CD14-positive monocyte (primary cell): ENCODE results near the gene CGREF1. TPM values are rescaled to one million over a fixed set of nuclear protein-coding genes. Genes with fewer than 3 reads are reported as not detected.
"Not testable (repeated sequence)": the region's sequence is repeated elsewhere in the genome, so short reads cannot be mapped to it uniquely, and the experiment has no call there.

ENCODE experiments used
- DNase-seq, 3 donors: peaks; one replicate each; pipeline ENCODE4 v3.0.0-alpha.2; 2011 to 2022
- H2AFZ ChIP-seq: 2 replicates; pipeline ENCODE4 v1.6.0; 2012; ENCODE audit warnings: mild to moderate bottlenecking, low read depth, low read length, inconsistent platforms; ENCODE audit not compliant: insufficient read depth, poor library complexity, severe bottlenecking
- H3K27ac ChIP-seq, 2 donors: 1 replicate in 1 of 2; 2 replicates in 1 of 2; pipeline ENCODE4 v1.5.1; 2012 to 2013; ENCODE audit warnings: low read length in 2 of 2, control low read depth in 1 of 2, inconsistent platforms in 1 of 2, low read depth in 1 of 2, mild to moderate bottlenecking in 1 of 2
- H3K27me3 ChIP-seq, 2 donors: one replicate each; pipeline versions ENCODE4 v1.6.0 to v1.6.1; 2011 to 2013; ENCODE audit warnings: low read length in 2 of 2; ENCODE audit not compliant: control insufficient read depth in 2 of 2, insufficient read depth in 2 of 2
- H3K36me3 ChIP-seq, 2 donors: replicated peaks in 1 of 2; 1 replicate in 1 of 2; 2 replicates in 1 of 2; pipeline versions ENCODE4 v1.5.1 to v1.6.1; 2012 to 2013; ENCODE audit warnings: low read length in 2 of 2, control low read depth in 1 of 2, inconsistent platforms in 1 of 2, mild to moderate bottlenecking in 1 of 2; ENCODE audit not compliant: insufficient read depth in 2 of 2, control insufficient read depth in 1 of 2
- H3K4me1 ChIP-seq, 2 donors: 1 replicate in 1 of 2; 2 replicates in 1 of 2; pipeline versions ENCODE4 v1.5.1 to v1.6.1; 2012 to 2013; ENCODE audit warnings: low read length in 2 of 2, control low read depth in 1 of 2, inconsistent platforms in 1 of 2, mild to moderate bottlenecking in 1 of 2, moderate library complexity in 1 of 2; ENCODE audit not compliant: insufficient read depth in 2 of 2, control insufficient read depth in 1 of 2
- H3K4me2 ChIP-seq: replicated peaks from 2 replicates; pipeline ENCODE3; 2012; ENCODE audit warnings: low read length, moderate library complexity, mild to moderate bottlenecking; ENCODE audit not compliant: poor library complexity, severe bottlenecking; ENCODE audit errors: extremely low read depth
- H3K4me3 ChIP-seq, 3 experiments: fragments of 200-600 bp in 1 of 3; sonication (generic) in 1 of 3; replicated peaks in 1 of 3; 1 replicate in 2 of 3; 2 replicates in 1 of 3; pipeline ENCODE4 v1.5.1; 2011 to 2013; ENCODE audit warnings: low read length in 3 of 3, mild to moderate bottlenecking in 3 of 3, control low read depth in 2 of 3, low read depth in 2 of 3, inconsistent platforms in 1 of 3, moderate library complexity in 1 of 3
- H3K79me2 ChIP-seq: 2 replicates; pipeline ENCODE4 v1.6.0; 2012; ENCODE audit warnings: mild to moderate bottlenecking, control low read depth, inconsistent platforms, low read length, moderate library complexity; ENCODE audit not compliant: insufficient read depth
- H3K9ac ChIP-seq: 2 replicates; pipeline ENCODE4 v1.6.0; 2017; ENCODE audit warnings: low read length, mild to moderate bottlenecking; ENCODE audit not compliant: insufficient read depth, poor library complexity, severe bottlenecking
- H3K9me3 ChIP-seq, 2 donors: replicated peaks in 1 of 2; 1 replicate in 1 of 2; 2 replicates in 1 of 2; pipeline versions ENCODE4 v1.5.1 to v1.6.1; 2012 to 2013; ENCODE audit warnings: low read length in 2 of 2, control low read depth in 1 of 2; ENCODE audit not compliant: control insufficient read depth in 1 of 2, insufficient read depth in 1 of 2
- H4K20me1 ChIP-seq: 2 replicates; pipeline ENCODE4 v1.6.0; 2012; ENCODE audit warnings: mild to moderate bottlenecking, low read length, control low read depth, moderate library complexity; ENCODE audit not compliant: insufficient read depth
- H3K27ac Mint-ChIP-seq, 7 donors: one replicate each; pipeline ENCODE4 v1.8.0; 2020; ENCODE audit warnings: mild to moderate bottlenecking in 7 of 7, mixed read lengths in 7 of 7, moderate library complexity in 6 of 7, inconsistent platforms in 2 of 7
- H3K27me3 Mint-ChIP-seq, 3 donors: one replicate each; pipeline ENCODE4 v1.8.0; 2021 to 2022; ENCODE audit warnings: low read depth in 3 of 3, mild to moderate bottlenecking in 3 of 3, mixed read lengths in 3 of 3, moderate library complexity in 3 of 3, inconsistent platforms in 1 of 3
- H3K36me3 Mint-ChIP-seq, 2 donors: one replicate each; pipeline ENCODE4 v1.8.0; 2020; ENCODE audit warnings: mixed read lengths in 2 of 2, inconsistent platforms in 1 of 2, mild to moderate bottlenecking in 1 of 2
- H3K4me1 Mint-ChIP-seq: one replicate; pipeline ENCODE4 v1.8.0; 2020; ENCODE audit warnings: mild to moderate bottlenecking, mixed read lengths
- H3K4me3 Mint-ChIP-seq, 2 donors: one replicate each; pipeline ENCODE4 v1.8.0; 2020; ENCODE audit warnings: mild to moderate bottlenecking in 2 of 2, mixed read lengths in 2 of 2, moderate library complexity in 1 of 2
- H3K9me3 Mint-ChIP-seq, 7 donors: one replicate each; pipeline ENCODE4 v1.8.0; 2020 to 2022; ENCODE audit warnings: mixed read lengths in 7 of 7, mild to moderate bottlenecking in 6 of 7, moderate library complexity in 6 of 7, inconsistent platforms in 2 of 7
- CTCF ChIP-seq: fragments of 200-600 bp; IDR thresholded peaks from one replicate; pipeline ENCODE4 v1.8.0; 2022; ENCODE audit warnings: antibody characterized with exemption, mild to moderate bottlenecking
- WGBS: methylation state at CpG from one replicate; pipeline ENCODE4 v1.1.5; 2013; ENCODE audit warnings: missing lambda C conversion rate; ENCODE audit not compliant: insufficient coverage; 5-methylcytosine and 5-hydroxymethylcytosine counted together
- intact Hi-C, 2 donors: fragments of 100-400 bp; cut with micrococcal nuclease; formaldehyde crosslinking; loops; one replicate each; pipeline versions ENCODE4 v1.15.0 to v1.15.1; 2023
- polyA plus RNA-seq, 3 donors: library from polyadenylated mRNA; depleted of rRNA in 1 of 3; unstranded in 2 of 3; stranded (reverse) in 1 of 3; fragments of 300-500 nt in 2 of 3; fragments of >200 nt in 1 of 3; fragmentation: Illumina TruSeq in 2 of 3; gene quantifications; 1 replicate in 2 of 3; 2 replicates in 1 of 3; pipeline ENCODE4 v1.2.3, GENCODE V29; 2012 to 2021

The CGREF1 gene
- polyA plus RNA-seq, 3 donors: not detected

GRCh38 chr2:27110603-27111352, 8.2 kb downstream of the CGREF1 start:
- not testable (repeated sequence) for H3K27ac Mint-ChIP-seq
- 87% methylated on average over 20 of the region's 24 CpGs for WGBS

GRCh38 chr2:27109083-27109482, 9.8 kb downstream of the CGREF1 start:
- H3K27ac Mint-ChIP-seq: no peak overlapping the region
- no peaks in the 10 kb centered on the region for H3K4me1 ChIP-seq
- no peaks in the 10 kb centered on the region for H3K4me1 Mint-ChIP-seq

More at GRCh38 chr2:27110603-27111352, 8.2 kb downstream of the CGREF1 start:
- H3K9me3 ChIP-seq, H3K4me3 ChIP-seq, H3K27me3 Mint-ChIP-seq, H2AFZ ChIP-seq, H3K27ac ChIP-seq, H3K9ac ChIP-seq, H3K27me3 ChIP-seq, intact Hi-C loops, H3K36me3 ChIP-seq, DNase-seq, H3K36me3 Mint-ChIP-seq, H3K4me3 Mint-ChIP-seq, H3K4me1 Mint-ChIP-seq, H3K4me1 ChIP-seq, H3K9me3 Mint-ChIP-seq, H3K79me2 ChIP-seq, H4K20me1 ChIP-seq, H3K4me2 ChIP-seq: not testable (repeated sequence)

More at GRCh38 chr2:27109083-27109482, 9.8 kb downstream of the CGREF1 start:
- H3K79me2 ChIP-seq: no peaks in the 10 kb centered on the region
- no peak for TF ChIP-seq CTCF
- no peaks in the 10 kb centered on the region for H3K36me3 ChIP-seq
- no peaks in the 10 kb centered on the region for H4K20me1 ChIP-seq
- H3K9me3 Mint-ChIP-seq: no peaks in the 10 kb centered on the region
- no peaks in the 10 kb centered on the region for H3K27me3 ChIP-seq
- H3K27ac ChIP-seq: no peak overlapping the region
- H3K9me3 ChIP-seq: no peaks in the 10 kb centered on the region
- 100% methylated on average over 1 of the region's 3 CpGs for WGBS
- H3K36me3 Mint-ChIP-seq: no peaks in the 10 kb centered on the region
- no peak overlapping the region for H3K9ac ChIP-seq
- no peak for DNase-seq
- intact Hi-C loops: no loop called here
- H2AFZ ChIP-seq: no peak overlapping the region
- H3K4me3 Mint-ChIP-seq: no peak overlapping the region
- H3K4me3 ChIP-seq: no peak overlapping the region
- no peak overlapping the region for H3K4me2 ChIP-seq
- peaks cover 0 to 6% (median 3%) of the 10 kb centered on the region in 3 donors for H3K27me3 Mint-ChIP-seq
